NCI-H128 (cell line): ENCODE results near the gene EFHD1.
"Not testable (repeated sequence)": the region's sequence is repeated elsewhere in the genome, so short reads cannot be mapped to it uniquely, and the experiment has no call there.

Experiments
- DNase-seq: peaks from one replicate; lab custom pipeline; 2025; ENCODE audit not compliant: unreplicated experiment; lab: John Stamatoyannopoulos, UW

EFHD1 gene

GRCh38 chr2:232647261-232647660 lies 13.9 kb downstream of the EFHD1 start:
- DNase-seq = no peak

DNA sequence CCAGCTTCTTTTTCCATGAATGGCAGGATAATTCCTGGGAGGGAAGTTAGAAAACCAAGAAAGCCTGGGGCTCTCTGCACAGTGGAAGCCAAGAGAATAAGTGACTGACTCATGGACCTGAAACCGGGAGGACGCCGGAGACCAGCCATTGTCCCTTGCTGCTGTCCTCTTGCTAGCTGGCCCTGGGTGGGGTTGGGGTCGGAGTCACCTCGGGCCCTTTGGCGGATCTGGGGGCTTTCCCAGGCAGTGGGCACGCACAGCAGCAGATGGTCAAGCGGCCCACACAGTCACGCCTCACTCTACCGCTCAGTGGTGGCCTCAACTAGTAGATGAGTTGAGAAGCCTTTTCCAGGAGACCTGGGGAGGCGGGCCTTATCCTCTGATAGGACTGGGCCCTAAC lies 15.6 kb downstream of the EFHD1 start:
- DNase-seq = no peak

- DNase-seq = no peak
Measured at GRCh38 chr2:232652505-232652851, 19.1 kb downstream of the EFHD1 start.

DNA sequence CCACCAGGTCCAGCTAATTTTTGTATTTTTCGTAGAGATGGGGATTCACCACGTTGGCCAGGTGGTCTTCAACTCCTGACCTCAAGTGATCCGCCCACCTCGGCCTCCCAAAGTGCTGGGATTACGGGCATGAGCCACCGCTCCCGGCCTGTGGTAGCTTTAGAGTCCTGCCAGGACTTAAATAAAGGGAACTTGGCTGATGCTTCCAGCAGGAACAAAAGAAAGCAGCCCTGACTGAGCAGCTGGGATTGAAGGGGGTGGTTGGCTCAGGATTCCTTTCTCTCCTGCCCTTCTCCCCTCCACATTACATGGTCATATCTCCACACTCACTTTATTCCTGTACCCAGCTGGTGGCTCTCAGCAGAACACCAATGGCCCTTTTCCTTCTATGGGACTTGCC lies 20.0 kb downstream of the EFHD1 start:
- DNase-seq = no peak

- no peak for DNase-seq
Measured at GRCh38 chr2:232655392-232655791, 22.0 kb downstream of the EFHD1 start.

DNA sequence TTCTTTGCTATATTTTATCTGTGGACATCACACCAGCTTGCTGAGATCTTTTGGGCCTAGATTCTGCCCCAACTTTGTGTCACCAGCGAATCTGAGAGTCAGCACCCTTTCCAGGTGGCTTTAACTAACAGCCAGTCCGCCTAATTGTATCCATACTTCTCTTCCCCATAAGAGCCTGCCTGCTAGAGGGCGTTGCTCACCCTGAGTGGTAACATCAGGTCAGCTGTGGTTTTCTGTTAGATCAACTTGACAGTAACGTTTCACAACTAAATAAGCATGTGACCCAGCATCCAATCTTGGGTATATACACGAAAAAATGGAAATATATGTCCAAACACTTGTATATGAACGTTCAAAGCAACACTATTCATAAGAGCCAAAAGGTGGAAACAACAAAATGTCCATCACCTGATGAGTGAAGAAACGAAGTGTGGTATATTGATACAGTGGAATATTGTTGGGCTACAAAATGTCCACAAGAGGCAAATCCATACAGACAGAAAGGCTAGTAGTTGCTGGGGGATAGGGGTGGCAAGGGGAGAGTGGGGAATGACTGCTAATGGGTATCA lies 24.9 kb downstream of the EFHD1 start:
- DNase-seq = no peak

DNA sequence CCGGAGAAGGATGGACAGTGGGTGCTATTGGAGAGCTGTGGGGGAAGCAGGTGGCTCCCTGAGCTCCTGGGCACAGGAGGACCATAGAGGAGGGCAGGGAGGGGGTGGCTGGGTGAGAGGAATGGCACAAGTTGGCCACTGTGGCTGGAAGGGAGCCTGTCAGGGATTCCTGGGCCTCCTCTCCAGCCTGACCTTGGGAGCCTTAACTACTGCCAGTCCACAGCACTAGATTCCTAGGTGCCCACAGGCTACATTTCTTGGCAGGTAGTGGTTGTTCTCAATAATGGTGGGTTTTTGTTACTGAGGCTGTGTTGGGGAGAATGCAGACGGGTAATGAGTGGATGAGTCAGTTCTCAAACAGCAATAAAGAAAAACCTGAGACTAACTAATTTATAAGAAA lies 26.0 kb downstream of the EFHD1 start:
- no peak for DNase-seq

DNA sequence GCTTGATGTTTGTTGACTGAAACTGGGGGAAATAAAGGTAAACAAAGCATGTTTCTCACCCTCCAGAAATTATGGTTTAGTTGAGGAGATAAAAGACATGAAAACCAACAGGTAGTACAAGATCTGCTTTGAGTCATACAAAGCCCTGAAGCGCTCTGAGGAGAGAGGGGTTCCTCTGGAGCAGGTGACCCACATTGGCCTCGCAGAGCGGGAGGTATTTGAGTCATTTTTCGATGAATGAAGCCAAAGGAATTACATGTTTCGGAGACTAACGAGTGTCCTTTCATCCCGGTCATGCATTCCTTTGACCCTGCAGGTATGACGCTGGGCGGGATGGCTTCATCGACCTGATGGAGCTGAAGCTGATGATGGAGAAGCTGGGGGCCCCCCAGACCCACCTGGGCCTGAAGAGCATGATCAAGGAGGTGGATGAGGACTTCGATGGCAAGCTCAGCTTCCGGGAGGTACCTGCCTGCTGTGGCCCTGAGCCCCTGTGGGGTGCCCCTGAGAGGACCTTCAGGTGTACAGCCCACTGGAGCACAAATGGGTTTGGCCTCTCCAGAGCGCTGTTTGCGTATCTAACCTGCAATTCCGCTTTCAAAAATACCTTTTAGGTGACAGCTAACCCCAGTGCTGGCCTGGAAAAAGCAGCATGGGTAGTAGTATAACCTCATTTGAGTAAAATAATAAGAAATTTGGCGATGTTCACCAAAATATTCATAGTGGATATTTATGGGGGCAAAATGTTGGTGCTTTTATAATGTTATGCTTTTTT lies 29.3 kb downstream of the EFHD1 start:
- DNase-seq = no peak

DNA sequence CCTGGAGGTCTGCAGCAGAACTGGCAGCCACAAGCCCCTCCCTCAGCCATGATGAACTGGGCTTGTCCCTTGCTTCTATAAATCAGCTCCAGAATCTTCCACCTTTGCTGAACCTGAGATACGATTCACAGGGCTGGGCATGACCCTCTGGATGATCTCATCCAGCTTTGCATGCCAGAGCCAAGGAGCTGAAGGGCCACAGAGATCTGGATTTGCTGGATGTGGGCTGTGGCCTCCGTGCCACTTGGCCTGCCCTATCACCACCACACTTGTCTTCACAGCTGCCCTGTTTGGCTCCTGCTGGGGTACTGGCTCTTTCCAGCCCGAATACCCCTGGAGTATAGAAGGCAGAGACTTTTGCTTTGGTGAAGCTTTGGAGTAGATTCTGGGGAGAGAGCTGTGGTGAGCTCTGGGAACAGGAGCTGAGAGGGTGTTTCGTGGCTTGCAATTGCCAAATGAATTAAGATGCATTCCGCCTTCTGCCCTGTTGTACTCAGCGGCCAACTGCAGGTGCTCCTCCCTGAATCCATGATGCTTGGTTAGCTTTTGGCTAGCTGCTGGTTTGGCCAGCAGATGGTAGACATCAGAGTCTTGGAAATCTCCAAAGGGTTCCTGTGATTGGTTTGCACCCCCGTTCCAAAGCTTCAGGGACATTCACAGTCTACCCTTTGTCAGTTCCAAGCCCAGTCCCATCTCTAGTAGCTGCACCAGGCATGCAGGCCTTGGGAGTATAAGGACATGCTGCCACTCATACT lies 32.8 kb downstream of the EFHD1 start:
- DNase-seq = no peak

GRCh38 chr2:232667989-232668583 lies 34.7 kb downstream of the EFHD1 start:
- no peak for DNase-seq

DNA sequence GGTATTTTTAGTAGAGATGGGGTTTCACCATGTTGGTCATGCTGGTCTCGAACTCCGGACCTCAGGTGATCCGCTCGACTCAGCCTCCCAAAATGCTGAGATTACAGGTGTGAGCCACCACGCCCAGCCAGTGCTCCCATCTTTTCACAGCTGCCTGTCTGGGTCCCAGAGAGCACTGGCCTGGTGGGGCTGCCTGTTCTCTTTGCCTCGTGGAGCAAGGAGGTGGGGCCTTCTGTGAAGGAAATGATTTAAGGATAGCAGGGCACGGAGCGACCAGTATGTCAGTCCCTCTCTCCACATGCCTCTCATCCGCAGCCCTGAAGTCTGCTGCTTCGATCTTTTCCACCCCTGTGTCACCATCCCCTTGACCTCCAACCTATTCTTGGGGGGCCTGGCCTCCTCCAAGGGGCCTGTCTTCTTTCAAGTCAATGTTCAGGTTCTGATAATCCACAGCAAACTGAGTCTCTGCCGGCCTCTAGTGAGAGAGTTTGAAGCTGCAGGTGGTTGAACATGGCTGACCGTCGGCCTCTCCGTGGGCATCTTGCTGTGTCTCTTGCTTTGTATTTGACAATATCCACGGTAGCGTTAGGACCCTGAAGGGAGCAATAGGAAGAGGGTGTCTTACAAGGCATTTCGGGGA lies 35.5 kb downstream of the EFHD1 start:
- no peak for DNase-seq

DNA sequence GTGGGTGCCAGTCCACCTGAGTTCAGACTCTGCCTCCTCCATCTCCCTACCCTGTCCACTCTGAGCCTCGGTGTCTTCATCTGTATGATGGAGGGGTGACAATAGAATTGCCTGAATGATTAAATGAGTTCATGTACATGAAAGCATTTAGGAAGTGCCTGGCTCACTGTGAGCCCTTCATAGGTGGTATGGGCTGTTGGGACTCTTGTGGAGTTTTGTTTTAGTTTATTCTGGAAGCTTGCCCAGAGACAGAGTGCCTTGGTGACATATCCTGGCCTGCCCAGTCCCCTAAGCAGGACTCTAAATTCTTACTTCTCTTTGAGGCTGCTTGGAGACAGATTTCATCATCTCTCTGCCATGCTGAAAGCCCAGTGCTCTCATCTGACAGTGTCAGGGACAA lies 39.2 kb downstream of the EFHD1 start:
- no peak for DNase-seq

GRCh38 chr2:232674491-232674890 lies 41.1 kb downstream of the EFHD1 start:
- no peak for DNase-seq

DNA sequence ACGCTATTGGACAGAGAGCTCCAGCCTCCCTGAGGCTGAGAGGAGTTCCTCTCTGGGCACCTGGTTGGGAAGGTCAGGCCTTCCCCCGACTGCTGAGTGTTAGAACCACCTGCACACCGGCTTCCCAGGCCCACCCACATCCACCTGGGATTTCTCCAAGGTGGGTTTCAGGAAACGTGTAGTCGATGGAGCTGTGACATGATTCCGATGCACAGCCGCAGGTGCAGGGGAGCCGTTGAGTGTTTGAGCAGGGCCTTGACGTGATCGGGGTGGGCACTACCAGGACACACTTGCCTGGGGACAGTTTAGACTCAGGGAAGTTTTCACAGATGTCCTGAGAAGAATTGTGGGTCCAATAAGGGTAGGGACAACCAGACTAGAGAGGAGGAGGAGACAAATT lies 42.0 kb downstream of the EFHD1 start:
- no peak for DNase-seq

DNA sequence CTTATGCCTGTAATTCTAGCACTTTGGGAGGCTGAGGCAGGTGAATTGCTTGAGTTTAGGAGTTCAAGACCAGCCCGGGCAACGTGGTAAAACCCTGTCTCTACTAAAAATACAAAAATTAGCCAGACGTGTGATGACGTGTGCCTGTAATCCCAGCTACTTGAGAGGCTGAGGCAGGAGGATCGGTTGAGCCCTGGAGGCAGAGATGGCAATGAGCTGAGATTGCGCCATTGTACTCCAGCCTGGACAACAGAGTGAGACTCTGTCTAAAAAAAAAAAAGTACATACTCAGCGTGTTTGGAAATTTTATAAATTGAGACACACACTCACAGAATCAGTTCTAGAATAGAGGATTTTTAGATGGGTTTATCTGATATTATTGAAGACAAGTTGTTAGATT lies 46.6 kb downstream of the EFHD1 start:
- no peak for DNase-seq

GRCh38 chr2:232681527-232681926 lies 48.1 kb downstream of the EFHD1 start:
- DNase-seq = no peak

DNA sequence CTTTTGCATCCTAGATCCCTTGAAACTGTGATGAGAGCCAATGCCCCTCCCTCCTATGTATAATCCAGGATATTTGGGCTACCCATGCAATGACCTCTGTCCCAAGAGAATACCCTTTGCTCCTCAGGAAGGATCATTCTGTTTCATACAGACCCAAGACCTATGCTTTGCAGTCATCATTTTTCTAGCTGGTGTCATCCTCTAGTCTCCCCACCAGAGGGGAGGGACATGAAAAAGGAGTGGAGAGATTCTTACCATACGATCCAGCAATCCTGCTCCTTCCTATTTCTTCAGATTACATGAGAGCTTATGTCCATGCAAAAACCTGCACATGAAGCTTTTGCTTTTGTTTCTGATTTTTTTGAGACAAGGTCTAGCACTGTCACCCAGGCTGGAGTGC lies 50.0 kb downstream of the EFHD1 start:
- DNase-seq = no peak

- DNase-seq = not testable (repeated sequence)
Measured at GRCh38 chr2:232685391-232685790, 52.0 kb downstream of the EFHD1 start.

- no peak for DNase-seq
Measured at GRCh38 chr2:232687382-232688160, 54.2 kb downstream of the EFHD1 start.

- no peak for DNase-seq
Measured at GRCh38 chr2:232688201-232688600, 54.8 kb downstream of the EFHD1 start.
